Smooth muscle cell (in vitro differentiated cells): ENCODE results near the gene GSTO2. TPM values are rescaled to one million over a fixed set of nuclear protein-coding genes. Genes with fewer than 3 reads are reported as not detected.

ENCODE experiments used
- DNase-seq: peaks from one replicate; lab custom pipeline; 2025; ENCODE audit not compliant: unreplicated experiment; lab: John Stamatoyannopoulos, UW
- H2AFZ ChIP-seq: fragments of 200-600 bp; sonication (generic); 2 replicates; pipeline ENCODE4 v1.6.0; 2016; ENCODE audit warnings: antibody characterized with exemption, low read depth, mild to moderate bottlenecking
- H3F3A ChIP-seq: fragments of 200-600 bp; sonication (generic); 2 replicates; pipeline ENCODE4 v1.6.0; 2017; ENCODE audit warnings: antibody characterized with exemption, low read depth
- H3K27ac ChIP-seq: fragments of 200-600 bp; sonication (generic); 2 replicates; pipeline ENCODE4 v1.5.1; 2016; ENCODE audit warnings: low read depth, mild to moderate bottlenecking
- H3K27me3 ChIP-seq: fragments of 200-600 bp; sonication (generic); 2 replicates; pipeline ENCODE4 v1.6.1; 2016; ENCODE audit warnings: low read depth, mild to moderate bottlenecking
- H3K36me3 ChIP-seq: fragments of 200-600 bp; sonication (generic); 2 replicates; pipeline ENCODE4 v1.5.1; 2016; ENCODE audit warnings: low read depth
- H3K4me1 ChIP-seq: fragments of 200-600 bp; sonication (generic); 2 replicates; pipeline ENCODE4 v1.5.1; 2016; ENCODE audit warnings: low read depth
- H3K4me2 ChIP-seq: fragments of 200-600 bp; sonication (generic); 2 replicates; pipeline ENCODE4 v1.6.0; 2016; ENCODE audit warnings: mild to moderate bottlenecking
- H3K4me3 ChIP-seq: fragments of 200-600 bp; sonication (generic); 2 replicates; pipeline ENCODE4 v1.5.1; 2016; ENCODE audit warnings: mild to moderate bottlenecking
- H3K79me2 ChIP-seq: fragments of 200-600 bp; sonication (generic); 2 replicates; pipeline ENCODE4 v1.6.0; 2016; ENCODE audit warnings: low read depth, mild to moderate bottlenecking
- H3K9ac ChIP-seq: fragments of 200-600 bp; sonication (generic); 2 replicates; pipeline ENCODE4 v1.6.0; 2016; ENCODE audit warnings: low read depth
- H3K9me3 ChIP-seq: fragments of 200-600 bp; sonication (generic); replicated peaks from 2 replicates; pipeline ENCODE4 v1.5.1; 2016; ENCODE audit warnings: low read depth
- H4K20me1 ChIP-seq: fragments of 200-600 bp; sonication (generic); 2 replicates; pipeline ENCODE4 v1.6.0; 2016; ENCODE audit warnings: low read depth
- CTCF ChIP-seq: fragments of 200-600 bp; sonication (generic); IDR thresholded peaks from 2 replicates; pipeline ENCODE4 v1.5.1; 2017; ENCODE audit warnings: borderline replicate concordance, mild to moderate bottlenecking, antibody characterized with exemption; ENCODE audit not compliant: insufficient read depth, poor library complexity, severe bottlenecking
- WGBS: methylation state at CpG from one replicate; pipeline ENCODE4 v1.1.7; 2016; ENCODE audit warnings: low lambda C conversion rate; 5-methylcytosine and 5-hydroxymethylcytosine counted together
- polyA plus RNA-seq: library from polyadenylated mRNA; unstranded; fragments of >200 nt; fragmentation: Nextera tagmentation; extraction: Ambion mirVana; gene quantifications from 2 replicates; pipeline ENCODE4 v1.2.1, GENCODE V29; 2016
- total RNA-seq: library from RNA; depleted of rRNA; stranded (reverse); fragments of >200 nt; gene quantifications from 2 replicates; pipeline ENCODE4 v1.2.3, GENCODE V29; 2014

GSTO2 gene
- total and polyA plus RNA-seq, 2 experiments from 2014 or later, result 2.1 to 3.7 TPM

DNA sequence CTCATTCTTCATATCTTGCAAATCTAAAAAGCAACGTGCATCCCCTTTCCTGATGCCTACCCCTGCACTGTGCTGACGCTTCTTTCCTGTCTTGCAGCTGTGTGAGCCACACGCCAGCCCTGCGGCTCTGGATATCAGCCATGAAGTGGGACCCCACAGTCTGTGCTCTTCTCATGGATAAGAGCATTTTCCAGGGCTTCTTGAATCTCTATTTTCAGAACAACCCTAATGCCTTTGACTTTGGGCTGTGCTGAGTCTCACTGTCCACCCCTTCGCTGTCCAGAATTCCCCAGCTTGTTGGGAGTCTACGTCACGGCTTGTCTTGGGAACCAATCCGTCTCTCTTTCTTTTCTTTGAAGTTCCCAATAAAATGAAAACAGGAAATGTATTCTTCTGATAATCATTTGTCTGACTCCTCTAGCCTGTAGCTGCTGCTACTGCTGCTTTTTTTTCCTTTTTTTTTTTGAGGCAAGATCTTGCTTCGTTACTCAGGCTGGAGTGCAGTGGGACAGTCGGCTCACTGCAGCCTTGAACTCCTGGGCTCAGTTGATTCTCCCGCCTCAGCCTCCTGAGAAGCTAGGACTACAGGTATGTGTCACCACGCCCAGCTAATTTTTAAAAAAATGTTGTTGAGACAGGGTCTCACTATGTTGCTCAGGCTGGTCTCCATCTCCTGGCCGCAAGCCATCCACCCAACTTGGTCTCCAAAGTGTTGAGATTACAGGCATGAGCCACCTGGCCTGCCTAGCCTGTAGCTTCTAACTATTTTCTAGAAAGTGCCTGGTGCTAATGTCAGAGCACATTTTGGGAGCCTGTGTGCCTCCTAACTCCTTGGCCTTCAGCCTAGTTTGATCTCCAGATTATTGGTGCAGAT is 30.3 kb downstream of the GSTO2 start:
- no peaks in the 10 kb centered on the region for H3K79me2 ChIP-seq
- DNase-seq, result no peak
- peak overlapping the region; percentile 19 for H3K4me3 ChIP-seq
- no peak overlapping the region for H2AFZ ChIP-seq
- H3K27ac ChIP-seq, result peak overlapping the region; percentile 98
- peaks cover 4% of the 10 kb centered on the region for H3K4me1 ChIP-seq
- H3K27me3 ChIP-seq, result no peaks in the 10 kb centered on the region
- WGBS, result 34% methylated on average over 13 of the region's 13 CpGs
- no peaks in the 10 kb centered on the region for H3K9me3 ChIP-seq
- no peaks in the 10 kb centered on the region for H3K36me3 ChIP-seq
- peak overlapping the region; percentile 93 for H3K9ac ChIP-seq
- H3K4me2 ChIP-seq, result peak overlapping the region; percentile 75
- no peak for TF ChIP-seq CTCF
- peaks cover 7% of the 10 kb centered on the region for H3F3A ChIP-seq
- H4K20me1 ChIP-seq, result no peaks in the 10 kb centered on the region

DNA sequence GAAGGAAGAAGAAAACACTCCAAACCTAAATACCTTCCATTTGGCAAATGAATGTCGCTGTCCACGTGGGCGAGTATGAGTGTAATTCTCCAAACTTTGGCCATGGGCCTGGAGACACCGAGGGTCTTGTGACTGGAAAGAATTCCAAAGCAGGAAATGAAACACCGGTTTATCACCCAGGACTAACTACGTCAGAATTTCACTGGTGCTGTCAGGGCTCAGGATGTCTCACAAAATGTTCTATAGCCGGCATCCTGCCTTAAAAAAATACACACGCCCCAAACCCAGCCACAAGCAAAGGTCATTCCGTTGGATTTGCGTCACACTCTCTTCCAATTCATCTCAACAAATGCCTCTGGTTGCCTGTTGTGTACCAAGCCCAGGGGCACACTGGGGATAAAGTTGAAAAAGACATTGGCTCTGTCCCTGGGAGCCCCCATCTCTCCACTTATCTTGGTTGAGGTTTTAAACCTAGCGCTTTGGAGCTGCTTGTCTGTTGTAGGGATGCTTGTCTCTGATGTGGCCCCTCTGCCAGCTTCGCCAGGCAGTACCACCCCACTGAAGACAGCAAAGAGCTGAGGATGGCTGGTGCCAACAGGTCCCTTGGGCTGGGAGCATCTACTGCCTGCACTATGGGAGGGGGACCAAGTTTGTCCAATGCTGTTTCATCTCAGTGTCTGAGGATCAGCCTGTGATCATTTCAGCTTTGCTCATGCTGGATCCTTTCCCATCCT is 31.2 kb downstream of the GSTO2 start:
- Histone ChIP-seq H3K27me3 (no peaks in the 10 kb centered on the region), H3F3A (peaks cover 7% of the 10 kb centered on the region), H3K4me3 (no peak overlapping the region), H4K20me1 (no peaks in the 10 kb centered on the region), H3K9ac (peak overlapping the region; percentile 96), H3K9me3 (no peaks in the 10 kb centered on the region), H3K4me1 (peaks cover 4% of the 10 kb centered on the region), H3K36me3 (no peaks in the 10 kb centered on the region), H2AFZ (no peak overlapping the region), H3K79me2 (no peaks in the 10 kb centered on the region), H3K4me2 (peak overlapping the region; percentile 75), H3K27ac (peak overlapping the region; percentile 98)
- 34% methylated on average over 12 of the region's 12 CpGs for WGBS
- no peak for TF ChIP-seq CTCF
- no peak for DNase-seq

GRCh38 chr10:104300736-104301292 is 31.8 kb downstream of the GSTO2 start:
- DNase-seq, result peak; percentile 43
- Histone ChIP-seq H3K79me2 (no peaks in the 10 kb centered on the region), H3F3A (peaks cover 7% of the 10 kb centered on the region), H3K4me3 (no peak overlapping the region), H3K9ac (peak overlapping the region; percentile 96), H3K27me3 (no peaks in the 10 kb centered on the region), H3K4me1 (peaks cover 4% of the 10 kb centered on the region), H3K4me2 (peak overlapping the region; percentile 74), H3K27ac (peak overlapping the region; percentile 98), H4K20me1 (no peaks in the 10 kb centered on the region), H3K9me3 (no peaks in the 10 kb centered on the region), H2AFZ (no peak overlapping the region), H3K36me3 (no peaks in the 10 kb centered on the region)
- WGBS, result 20% methylated on average over 7 of the region's 7 CpGs
- no peak for TF ChIP-seq CTCF
